ENCODE data around the gene CAB39.

DNA sequence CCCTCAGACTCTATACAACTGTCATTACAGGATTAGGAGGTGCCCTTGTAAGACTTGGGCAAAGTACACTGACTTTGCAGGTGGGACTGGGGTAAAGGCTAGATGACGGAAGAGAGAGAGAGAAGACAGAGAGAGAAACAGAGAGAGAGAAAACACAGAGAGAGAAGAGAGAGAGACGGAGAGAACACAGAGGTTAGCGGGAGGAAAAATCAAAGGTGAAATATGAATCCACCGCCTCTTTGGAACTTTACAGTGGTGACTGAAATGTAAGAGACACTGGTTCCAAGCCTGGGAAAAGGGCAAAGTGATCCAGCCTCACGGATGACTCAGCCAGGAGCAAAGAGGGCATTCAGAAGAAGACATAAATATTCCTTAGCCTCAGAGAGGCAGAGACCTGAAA, 25.1 kb upstream of the CAB39 start:
- TF ChIP-seq, protein P1, sequence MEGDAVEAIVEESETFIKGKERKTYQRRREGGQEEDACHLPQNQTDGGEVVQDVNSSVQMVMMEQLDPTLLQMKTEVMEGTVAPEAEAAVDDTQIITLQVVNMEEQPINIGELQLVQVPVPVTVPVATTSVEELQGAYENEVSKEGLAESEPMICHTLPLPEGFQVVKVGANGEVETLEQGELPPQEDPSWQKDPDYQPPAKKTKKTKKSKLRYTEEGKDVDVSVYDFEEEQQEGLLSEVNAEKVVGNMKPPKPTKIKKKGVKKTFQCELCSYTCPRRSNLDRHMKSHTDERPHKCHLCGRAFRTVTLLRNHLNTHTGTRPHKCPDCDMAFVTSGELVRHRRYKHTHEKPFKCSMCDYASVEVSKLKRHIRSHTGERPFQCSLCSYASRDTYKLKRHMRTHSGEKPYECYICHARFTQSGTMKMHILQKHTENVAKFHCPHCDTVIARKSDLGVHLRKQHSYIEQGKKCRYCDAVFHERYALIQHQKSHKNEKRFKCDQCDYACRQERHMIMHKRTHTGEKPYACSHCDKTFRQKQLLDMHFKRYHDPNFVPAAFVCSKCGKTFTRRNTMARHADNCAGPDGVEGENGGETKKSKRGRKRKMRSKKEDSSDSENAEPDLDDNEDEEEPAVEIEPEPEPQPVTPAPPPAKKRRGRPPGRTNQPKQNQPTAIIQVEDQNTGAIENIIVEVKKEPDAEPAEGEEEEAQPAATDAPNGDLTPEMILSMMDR (IDR thresholded peaks at IDR 0.05), result no peak
- no peak for TF ChIP-seq POLR2A (IDR thresholded peaks at IDR 0.05)
